ENCODE measurements around the gene TBC1D32.
"Not testable (repeated sequence)": the region's sequence is repeated elsewhere in the genome, so short reads cannot be mapped to it uniquely, and the experiment has no call there.

The TBC1D32 gene

GRCh38 chr6:121222656-121223055 lies 111.6 kb downstream of the TBC1D32 start:
- DNase-seq = no peak

- no peak for DNase-seq
These were observed 117.4 kb downstream of the TBC1D32 start for GRCh38 chr6:121216928-121217327.

- not testable (repeated sequence) for DNase-seq
These were observed 120.9 kb downstream of the TBC1D32 start for GRCh38 chr6:121213341-121213740.

GRCh38 chr6:121210943-121211342 lies 123.3 kb downstream of the TBC1D32 start:
- no peak for DNase-seq

GRCh38 chr6:121205569-121205968 lies 128.7 kb downstream of the TBC1D32 start:
- no peak for DNase-seq

GRCh38 chr6:121201105-121201504 lies 133.2 kb downstream of the TBC1D32 start:
- DNase-seq = no peak

- not testable (repeated sequence) for DNase-seq
These were observed 138.2 kb downstream of the TBC1D32 start for GRCh38 chr6:121196042-121196441.

GRCh38 chr6:121190122-121190521 lies 144.2 kb downstream of the TBC1D32 start:
- no peak for DNase-seq

GRCh38 chr6:121188356-121188755 lies 145.9 kb downstream of the TBC1D32 start:
- no peak for DNase-seq

- DNase-seq = no peak
These were observed 146.5 kb downstream of the TBC1D32 start for GRCh38 chr6:121187833-121188200.

GRCh38 chr6:121187200-121187832 lies 147.0 kb downstream of the TBC1D32 start:
- no peak for DNase-seq

GRCh38 chr6:121183742-121184141 lies 150.5 kb downstream of the TBC1D32 start:
- DNase-seq = no peak

GRCh38 chr6:121175827-121176226 lies 158.5 kb downstream of the TBC1D32 start:
- DNase-seq = no peak

GRCh38 chr6:121172451-121172850 lies 161.8 kb downstream of the TBC1D32 start:
- not testable (repeated sequence) for DNase-seq

- no peak for DNase-seq
These were observed 162.4 kb downstream of the TBC1D32 start for GRCh38 chr6:121171879-121172278.

- DNase-seq = no peak
These were observed 172.4 kb downstream of the TBC1D32 start for GRCh38 chr6:121161886-121162285.

- no peak for DNase-seq
These were observed 174.0 kb downstream of the TBC1D32 start for GRCh38 chr6:121160276-121160675.

GRCh38 chr6:121158891-121159290 lies 175.4 kb downstream of the TBC1D32 start:
- DNase-seq = no peak

- DNase-seq = no peak
These were observed 175.8 kb downstream of the TBC1D32 start for GRCh38 chr6:121158438-121158837.

- no peak for DNase-seq
These were observed 176.4 kb downstream of the TBC1D32 start for GRCh38 chr6:121157906-121158305.

GRCh38 chr6:121143476-121143875 lies 190.8 kb downstream of the TBC1D32 start:
- DNase-seq = no peak

GRCh38 chr6:121142093-121142492 lies 192.2 kb downstream of the TBC1D32 start:
- DNase-seq = no peak

GRCh38 chr6:121135425-121135824 lies 198.9 kb downstream of the TBC1D32 start:
- no peak for DNase-seq

- DNase-seq = no peak
These were observed 199.4 kb downstream of the TBC1D32 start for GRCh38 chr6:121134922-121135321.

GRCh38 chr6:121124600-121124999 lies 209.7 kb downstream of the TBC1D32 start:
- DNase-seq = no peak
